ENCODE results near the gene FOSL1. TPM values are rescaled to one million over a fixed set of nuclear protein-coding genes. Genes with fewer than 3 reads are reported as not detected.

Gene FOSL1
- total and polyA plus RNA-seq, 4 donors, result 0.17 to 0.20 TPM; not detected in 2

GRCh38 chr11:65872586-65873317, 27.4 kb downstream of the FOSL1 start, which contains the start of gene EFEMP2:
TSS of gene EFEMP2 (minus strand) at chr11:65872800. CDS start at chr11:65872354, 446 bp downstream.
- Histone ChIP-seq H3K9ac (ENCODE audit: low read depth in 1 of 2, low read length in 2 of 2) (peak within 1 kb of the TSS in 1 of 2 donors; percentile 56), H3K9me3 (ENCODE audit: control insufficient read depth in 4 of 4, low read length in 3 of 4) (no peaks in the 10 kb centered on the region), H3K4me1 (ENCODE audit: control insufficient read depth in 4 of 4, insufficient read depth in 4 of 4, low read length in 3 of 4) (peaks cover 0 to 20% (median 6%) of the 10 kb centered on the region in 4 donors), H3K36me3 (ENCODE audit: control insufficient read depth in 4 of 4, insufficient read depth in 3 of 4, low read depth in 1 of 4, low read length in 3 of 4) (no peaks in the 10 kb centered on the region), H3K27ac (ENCODE audit: low read depth in 1 of 2, low read length in 2 of 2) (peak within 1 kb of the TSS; percentile 55 to 61), H3K4me3 (ENCODE audit: low read depth in 1 of 3, low read length in 3 of 3) (peak within 1 kb of the TSS; percentile 4 to 41 (median 41)), H3K27me3 (ENCODE audit: control insufficient read depth in 4 of 4, insufficient read depth in 4 of 4, low read length in 3 of 4) (no peaks in the 10 kb centered on the region)
- no peak for TF ChIP-seq SP1 (IDR thresholded peaks at IDR 0.05)
- DNase-seq (ENCODE audit: low spot score), result no peak
- 6% methylated on average over 69 of the region's 69 CpGs for WGBS

GRCh38 chr11:65871811-65872548, 28.2 kb downstream of the FOSL1 start:
- 62% methylated on average over 26 of the region's 26 CpGs for WGBS
- Histone ChIP-seq H3K9me3 (ENCODE audit: control insufficient read depth in 4 of 4, low read length in 3 of 4) (no peaks in the 10 kb centered on the region), H3K9ac (ENCODE audit: low read depth in 1 of 2, low read length in 2 of 2) (no peak overlapping the region), H3K4me3 (ENCODE audit: low read depth in 1 of 3, low read length in 3 of 3) (peak overlapping the region in 1 of 3 donors; percentile 41), H3K36me3 (ENCODE audit: control insufficient read depth in 4 of 4, insufficient read depth in 3 of 4, low read depth in 1 of 4, low read length in 3 of 4) (peaks cover 0 to 4% (median 0%) of the 10 kb centered on the region in 4 donors), H3K27ac (ENCODE audit: low read depth in 1 of 2, low read length in 2 of 2) (peak overlapping the region; percentile 28 to 54), H3K27me3 (ENCODE audit: control insufficient read depth in 4 of 4, insufficient read depth in 4 of 4, low read length in 3 of 4) (no peaks in the 10 kb centered on the region), H3K4me1 (ENCODE audit: control insufficient read depth in 4 of 4, insufficient read depth in 4 of 4, low read length in 3 of 4) (peaks cover 0 to 20% (median 6%) of the 10 kb centered on the region in 4 donors)
- DNase-seq (ENCODE audit: low spot score), result no peak
- no peak for TF ChIP-seq GABPA (IDR thresholded peaks at IDR 0.05 in 1 of 2, conservative IDR thresholded peaks at IDR 0.05 in 1 of 2)

GRCh38 chr11:65870706-65871681, 29.2 kb downstream of the FOSL1 start:
- Histone ChIP-seq H3K4me3 (ENCODE audit: low read depth in 1 of 3, low read length in 3 of 3) (no peak overlapping the region), H3K9me3 (ENCODE audit: control insufficient read depth in 4 of 4, low read length in 3 of 4) (no peaks in the 10 kb centered on the region), H3K27me3 (ENCODE audit: control insufficient read depth in 4 of 4, insufficient read depth in 4 of 4, low read length in 3 of 4) (no peaks in the 10 kb centered on the region), H3K36me3 (ENCODE audit: control insufficient read depth in 4 of 4, insufficient read depth in 3 of 4, low read depth in 1 of 4, low read length in 3 of 4) (peaks cover 0 to 13% (median 3%) of the 10 kb centered on the region in 4 donors), H3K9ac (ENCODE audit: low read depth in 1 of 2, low read length in 2 of 2) (no peak overlapping the region), H3K4me1 (ENCODE audit: control insufficient read depth in 4 of 4, insufficient read depth in 4 of 4, low read length in 3 of 4) (peaks cover 0 to 20% (median 6%) of the 10 kb centered on the region in 4 donors), H3K27ac (ENCODE audit: low read depth in 1 of 2, low read length in 2 of 2) (no peak overlapping the region)
- TF ChIP-seq ATF3 (IDR thresholded peaks at IDR 0.05) (no peak), YY1 (IDR thresholded peaks at IDR 0.05) (no peak), RAD21 (IDR thresholded peaks at IDR 0.05) (no peak), NR2F2 (IDR thresholded peaks at IDR 0.05) (peak; percentile 51), CTCF (IDR thresholded peaks at IDR 0.05; ENCODE audit: low read depth, low read length, missing input control) (no peak), JUND (IDR thresholded peaks at IDR 0.05) (no peak)
- DNase-seq (ENCODE audit: low spot score), result no peak
- 78% methylated on average over 24 of the region's 24 CpGs for WGBS

All from liver (tissue), 9 donors.